Testis (tissue), 3 donors: ENCODE measurements around the gene FASN. TPM values are rescaled to one million over a fixed set of nuclear protein-coding genes. Genes with fewer than 3 reads are reported as not detected.
A peak's percentile ranks its signal among the peaks of the same experiment; 100 is the strongest.

Experiments used
- DNase-seq: peaks from one replicate; pipeline ENCODE4 v3.0.0-alpha.2; 2019
- H3K27ac ChIP-seq, 2 donors: fragments of 200-600 bp; sonication (generic); one replicate each; pipeline ENCODE4 v1.5.1; 2019
- H3K27me3 ChIP-seq: fragments of 200-600 bp; sonication (generic); one replicate; pipeline ENCODE4 v1.5.1; 2019
- H3K36me3 ChIP-seq: fragments of 200-600 bp; sonication (generic); one replicate; pipeline ENCODE4 v1.5.1; 2017; ENCODE audit warnings: low read depth; ENCODE audit errors: missing control alignments
- H3K4me1 ChIP-seq: fragments of 200-600 bp; sonication (generic); one replicate; pipeline ENCODE4 v1.5.1; 2019
- H3K4me3 ChIP-seq, 2 donors: fragments of 200-600 bp; sonication (generic); one replicate each; pipeline ENCODE4 v1.5.1; 2017 to 2019
- H3K9me3 ChIP-seq: fragments of 200-600 bp; sonication (generic); one replicate; pipeline ENCODE4 v1.5.1; 2017
- CTCF ChIP-seq, 3 experiments: fragments of 450-650 bp in 2 of 3; fragments of 200-600 bp in 1 of 3; sonication (generic) in 1 of 3; IDR thresholded peaks; one replicate each; pipeline ENCODE4 v1.5.1; 2016 to 2019; ENCODE audit warnings: antibody characterized with exemption in 3 of 3, mild to moderate bottlenecking in 2 of 3, moderate library complexity in 1 of 3
- POLR2A ChIP-seq: fragments of 450-650 bp; IDR thresholded peaks from one replicate; pipeline ENCODE4 v1.6.1; 2017; ENCODE audit warnings: antibody characterized with exemption, mild to moderate bottlenecking, moderate library complexity
- WGBS, 2 donors: methylation state at CpG; one replicate each; pipeline ENCODE4 v1.1.5; 2018; 5-methylcytosine and 5-hydroxymethylcytosine counted together
- intact Hi-C: fragments of 100-400 bp; cut with DNase I; formaldehyde crosslinking; loops from one replicate; pipeline ENCODE4 v1.15.1; 2023; ENCODE audit warnings: low total_unique reads
- polyA plus RNA-seq: library from polyadenylated mRNA; stranded (reverse); fragments of 350-450 nt; fragmentation: Illumina TruSeq; extraction: RNeasy Lipid Tissue Mini Kit (QIAGEN cat#74804); gene quantifications from one replicate; pipeline ENCODE4 v1.2.3, GENCODE V29; 2014; ENCODE audit warnings: low read depth, low replicate concordance; ENCODE audit not compliant: insufficient read depth
- total RNA-seq, 2 donors: library from RNA; depleted of rRNA; stranded (reverse); fragments of >200 nt; gene quantifications; one replicate each; pipeline ENCODE4 v1.2.3, GENCODE V29; 2016

The FASN gene
- total and polyA plus RNA-seq, 3 donors from 2014 or later: 47.6 to 93.0 (median 76.2) TPM

- Histone ChIP-seq H3K4me1 (peaks cover 11% of the 10 kb centered on the region), H3K9me3 (no peaks in the 10 kb centered on the region), H3K27me3 (no peaks in the 10 kb centered on the region), H3K27ac (peak overlapping the region; percentile 42 to 78), H3K36me3 (no peaks in the 10 kb centered on the region), H3K4me3 (peak overlapping the region; percentile 72 to 78)
- no peak for TF ChIP-seq CTCF (IDR thresholded peaks at IDR 0.05)
- TF ChIP-seq POLR2A: no peak
- 10 to 45% methylated on average over 6 to 66 of the region's 79 CpGs for WGBS, 2 donors
- intact Hi-C loops: no loop called here
- no peak for DNase-seq
Measured at GRCh38 chr17:82050761-82051641, 47.0 kb downstream of the FASN start.

GRCh38 chr17:82050152-82050760 lies 47.8 kb downstream of the FASN start:
- Histone ChIP-seq H3K4me1 (peaks cover 11% of the 10 kb centered on the region), H3K4me3 (no peak overlapping the region), H3K9me3 (no peaks in the 10 kb centered on the region), H3K36me3 (no peaks in the 10 kb centered on the region), H3K27me3 (no peaks in the 10 kb centered on the region), H3K27ac (peak overlapping the region in 1 of 2 donors; percentile 78)
- WGBS, 2 donors: 75 to 85% methylated on average over 21 to 28 of the region's 28 CpGs
- intact Hi-C loops: no loop called here
- no peak for DNase-seq
- no peak for TF ChIP-seq POLR2A
- TF ChIP-seq CTCF (IDR thresholded peaks at IDR 0.05): no peak

GRCh38 chr17:82049521-82049971 lies 48.5 kb downstream of the FASN start:
- H3K4me3 ChIP-seq: no peak overlapping the region
- no peaks in the 10 kb centered on the region for H3K27me3 ChIP-seq
- H3K9me3 ChIP-seq: no peaks in the 10 kb centered on the region
- no peak for DNase-seq
- peaks cover 11% of the 10 kb centered on the region for H3K4me1 ChIP-seq
- H3K36me3 ChIP-seq: no peaks in the 10 kb centered on the region
- no peak overlapping the region for H3K27ac ChIP-seq
- TF ChIP-seq POLR2A: no peak
- TF ChIP-seq CTCF (IDR thresholded peaks at IDR 0.05): no peak
- 91 to 94% methylated on average over 7 to 16 of the region's 16 CpGs for WGBS, 2 donors
- intact Hi-C loops: no loop called here

- Histone ChIP-seq H3K36me3 (no peaks in the 10 kb centered on the region), H3K27me3 (no peaks in the 10 kb centered on the region), H3K27ac (no peak overlapping the region), H3K4me3 (no peak overlapping the region), H3K9me3 (no peaks in the 10 kb centered on the region), H3K4me1 (peaks cover 11% of the 10 kb centered on the region)
- DNase-seq: no peak
- intact Hi-C loops: no loop called here
- TF ChIP-seq CTCF (IDR thresholded peaks at IDR 0.05): no peak
- TF ChIP-seq POLR2A: no peak
- 82 to 89% methylated on average over 5 to 8 of the region's 8 CpGs for WGBS, 2 donors
Measured at GRCh38 chr17:82049106-82049505, 48.9 kb downstream of the FASN start.
